Stimulated activated CD4-positive, alpha-beta T cell treated with anti-CD3 and anti-CD28 coated beads, Interleukin-12 subunit alpha, Interleukin-12 subunit beta, amount 100 ng/mL, for 48 hours (primary cell): ENCODE measurements around the gene HDAC11.
"Not testable (repeated sequence)": the region's sequence is repeated elsewhere in the genome, so short reads cannot be mapped to it uniquely, and the experiment has no call there.

ENCODE experiments used
- DNase-seq, 3 donors: peaks; one replicate each; pipeline ENCODE4 v3.0.0-alpha.2; 2020; ENCODE audit warnings: low read depth in 2 of 3, low spot score in 1 of 3

Gene HDAC11

DNA sequence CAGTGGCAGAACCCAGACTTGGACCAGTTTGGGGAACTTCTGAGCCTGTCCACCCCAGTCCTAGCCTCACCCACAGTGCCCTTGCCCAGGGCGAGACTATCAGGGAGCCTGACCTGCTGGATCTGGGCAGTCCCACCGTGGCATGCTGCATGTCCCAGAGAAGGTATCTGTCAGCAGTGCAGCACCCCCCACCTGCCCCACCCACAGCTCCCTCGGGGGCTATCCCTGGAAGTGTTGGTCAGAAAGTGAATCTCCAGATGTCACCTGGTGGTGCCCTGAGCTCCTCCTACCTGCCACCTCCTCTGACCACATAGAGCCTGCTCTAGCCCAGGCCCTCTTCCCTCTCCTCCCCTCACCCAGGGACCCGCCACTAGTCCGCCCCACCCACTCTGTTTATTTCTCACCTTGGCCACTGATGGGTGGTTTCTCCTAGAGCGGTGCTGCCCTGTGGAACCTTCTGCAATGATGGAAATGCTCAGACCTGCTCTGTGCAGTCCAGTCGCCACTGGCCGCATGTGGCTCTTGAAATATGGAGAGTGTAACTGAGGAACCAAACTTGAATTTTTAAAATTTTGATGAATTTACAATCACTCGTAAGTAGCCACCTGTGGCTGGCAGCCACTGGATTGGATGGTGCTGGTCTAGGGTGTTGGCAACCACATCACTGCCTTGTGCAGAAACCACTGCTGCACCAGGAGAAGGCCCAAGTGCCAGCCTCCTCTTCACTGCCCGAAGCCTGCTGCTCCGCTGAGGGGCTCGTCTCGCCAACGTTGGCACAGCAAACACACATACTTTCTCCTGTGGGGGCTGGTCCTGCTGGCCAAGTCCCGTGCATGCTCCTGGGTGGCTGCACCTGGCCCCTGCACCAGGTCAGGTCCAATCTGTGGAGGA lies 13.1 kb downstream of the HDAC11 start:
- DNase-seq: no peak

DNA sequence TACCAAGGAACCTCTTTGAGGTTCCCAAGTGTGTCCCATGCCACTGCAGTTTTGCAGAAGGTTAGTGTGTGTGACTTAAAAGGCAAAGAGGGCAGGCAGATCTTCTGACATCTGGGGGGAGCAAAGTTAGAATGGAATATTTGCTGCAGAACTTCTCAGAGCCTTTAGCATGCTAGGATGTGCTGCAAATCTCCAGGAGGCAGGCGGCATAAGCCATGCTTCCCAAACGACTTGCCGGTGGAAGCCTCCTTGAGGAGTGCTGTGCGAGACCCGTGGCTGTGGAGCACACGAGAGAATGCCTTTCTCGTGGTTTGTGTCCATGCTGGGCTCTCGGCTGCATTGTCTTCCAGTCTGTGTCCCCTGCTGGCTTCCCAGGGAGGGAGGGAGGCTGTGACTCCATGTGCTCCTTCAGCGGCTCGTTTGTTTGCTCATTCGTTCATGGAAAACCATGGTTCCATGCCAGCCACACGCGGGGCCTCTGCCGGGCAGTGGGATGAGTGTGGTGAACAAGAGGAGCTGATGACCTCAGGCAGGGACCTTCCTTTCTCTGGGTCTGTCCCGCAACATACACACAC lies 13.8 kb downstream of the HDAC11 start:
- no peak for DNase-seq

- no peak for DNase-seq
Observed at GRCh38 chr3:13494463-13495350, 14.6 kb downstream of the HDAC11 start.

DNA sequence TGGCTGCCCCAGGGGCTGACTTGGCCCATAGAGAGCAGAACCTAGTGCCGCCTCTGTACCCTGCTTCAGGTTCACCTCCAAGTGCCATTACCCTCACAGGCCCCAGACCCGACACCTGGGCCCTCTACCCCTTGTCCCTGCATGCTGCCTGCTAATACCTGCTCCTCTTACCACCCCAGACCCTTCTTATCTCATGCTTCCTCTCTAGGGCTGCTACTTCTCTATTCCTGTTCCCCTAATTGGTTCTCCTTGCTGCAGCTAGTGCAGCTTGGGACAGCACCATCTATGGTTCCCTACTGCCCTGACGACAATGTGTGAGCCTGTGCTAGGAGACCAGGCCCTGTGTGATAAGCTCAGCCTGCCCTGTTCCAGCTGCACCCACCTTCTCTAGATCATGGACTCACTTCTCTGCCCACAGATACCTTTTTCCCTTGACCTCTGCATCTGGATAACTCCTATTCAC lies 15.3 kb downstream of the HDAC11 start:
- no peak for DNase-seq

DNA sequence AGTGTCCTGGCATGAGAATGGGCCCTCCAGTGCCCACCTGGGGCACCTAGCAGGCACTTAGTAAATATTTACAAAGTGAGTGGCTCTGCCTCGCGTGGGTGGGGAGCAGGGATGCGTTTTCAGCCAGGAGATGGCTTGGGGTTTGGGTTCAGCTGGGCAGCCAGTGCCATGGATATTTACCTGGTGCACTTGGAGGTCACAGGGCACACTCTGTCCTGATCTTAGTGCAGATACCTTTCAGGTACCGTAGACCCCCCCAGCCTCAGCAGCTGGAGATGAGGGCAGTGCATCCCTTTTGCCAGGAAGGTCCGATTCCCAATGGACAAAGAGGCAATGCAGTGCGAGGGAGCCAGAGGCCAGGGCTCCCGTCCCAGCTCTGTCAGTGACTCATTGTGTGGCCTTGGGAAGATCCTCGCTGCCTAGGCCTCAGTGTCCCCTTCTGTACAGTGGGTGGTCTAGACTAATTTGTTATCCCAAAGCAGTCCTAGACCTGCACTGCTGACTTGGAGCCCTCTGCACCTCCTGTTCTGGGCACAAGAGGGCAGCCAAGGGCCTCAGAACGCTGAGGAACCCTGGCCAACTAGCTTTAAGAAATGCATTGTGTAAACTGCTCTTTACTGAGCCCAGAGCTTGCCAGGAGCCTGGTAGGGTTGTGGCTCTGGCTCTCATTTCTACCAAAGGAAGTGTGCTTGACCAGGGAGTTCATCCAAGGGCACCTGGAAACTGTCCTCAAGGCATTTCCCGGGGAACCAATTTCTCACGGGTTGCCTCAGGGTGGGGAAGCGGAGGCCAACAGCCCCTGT lies 16.0 kb downstream of the HDAC11 start:
- peak; percentile 31 to 70 (median 51) for DNase-seq

- DNase-seq: no peak
Observed at GRCh38 chr3:13496879-13497278, 16.8 kb downstream of the HDAC11 start.

DNA sequence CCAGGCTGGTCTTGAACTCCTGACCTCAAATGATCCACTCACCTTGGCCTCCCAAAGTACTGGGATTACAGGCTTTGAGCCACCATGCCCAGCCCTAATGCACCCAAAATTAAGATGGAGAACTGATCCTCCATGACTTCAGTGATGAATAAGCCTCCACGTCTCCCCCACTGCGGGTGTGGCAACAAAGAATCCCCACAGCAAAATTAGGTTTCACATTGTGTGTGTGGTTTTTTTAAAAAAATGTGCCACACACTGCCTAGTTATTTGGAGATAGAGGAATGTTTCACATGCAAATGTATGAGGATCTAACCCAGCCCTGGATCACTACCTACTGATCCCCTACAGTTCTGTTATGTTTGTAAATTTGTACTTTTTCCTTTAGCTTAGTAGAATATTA lies 17.3 kb downstream of the HDAC11 start:
- no peak for DNase-seq

DNA sequence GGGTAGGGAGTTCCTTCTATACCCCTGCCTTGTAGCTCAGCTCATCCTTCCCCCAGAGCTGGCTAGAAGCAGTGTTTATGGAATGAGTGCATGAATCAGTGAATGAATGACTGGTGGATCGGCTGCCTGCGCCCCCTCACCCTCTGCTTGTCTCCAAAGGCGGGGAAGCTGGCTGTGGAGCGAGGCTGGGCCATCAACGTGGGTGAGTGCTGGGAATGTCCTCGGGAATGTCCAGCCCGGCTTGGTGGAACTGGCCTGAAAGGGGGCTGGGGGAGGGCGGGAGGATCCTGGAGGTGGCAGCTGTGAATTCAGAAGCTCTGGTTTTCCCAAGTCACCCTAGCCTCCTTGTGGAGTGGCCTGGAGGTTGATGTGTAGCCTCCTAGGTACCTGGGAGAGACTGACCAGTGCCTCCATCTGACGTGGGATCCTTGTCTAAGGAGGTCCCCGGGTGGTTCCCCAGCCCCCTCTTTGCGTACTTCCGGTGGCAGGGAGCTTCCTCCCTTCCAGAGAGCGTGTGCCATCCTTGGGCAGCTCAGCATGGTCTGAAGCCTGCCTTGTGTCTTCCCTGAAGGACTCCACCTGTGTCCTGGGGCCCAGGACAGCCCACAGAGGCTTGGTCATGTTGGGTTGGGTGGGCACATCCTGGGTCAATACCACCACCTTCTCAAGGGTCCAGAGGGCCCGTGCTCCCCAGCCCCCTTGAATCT lies 18.4 kb downstream of the HDAC11 start:
- no peak for DNase-seq

DNA sequence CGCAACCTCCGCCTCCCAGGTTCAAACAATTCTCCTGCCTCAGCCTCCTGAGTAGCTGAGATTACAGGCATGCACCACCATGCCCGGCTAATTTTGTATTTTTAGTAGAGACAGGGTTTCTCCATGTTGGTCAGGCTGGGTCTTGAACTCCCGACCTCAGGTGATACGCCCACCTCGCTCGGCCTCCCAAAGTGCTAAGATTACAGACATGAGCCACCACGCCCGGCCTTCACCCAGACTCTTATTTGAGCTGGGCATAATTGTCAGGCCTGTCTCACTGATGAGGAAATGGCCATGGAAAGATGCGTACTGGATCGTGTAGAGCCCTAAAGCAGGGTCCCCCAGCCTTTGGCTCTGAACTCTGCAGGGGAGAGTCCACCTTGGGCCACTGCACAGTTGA lies 19.1 kb downstream of the HDAC11 start:
- DNase-seq: not testable (repeated sequence)

GRCh38 chr3:13500133-13500885 lies 20.2 kb downstream of the HDAC11 start:
- DNase-seq: no peak

DNA sequence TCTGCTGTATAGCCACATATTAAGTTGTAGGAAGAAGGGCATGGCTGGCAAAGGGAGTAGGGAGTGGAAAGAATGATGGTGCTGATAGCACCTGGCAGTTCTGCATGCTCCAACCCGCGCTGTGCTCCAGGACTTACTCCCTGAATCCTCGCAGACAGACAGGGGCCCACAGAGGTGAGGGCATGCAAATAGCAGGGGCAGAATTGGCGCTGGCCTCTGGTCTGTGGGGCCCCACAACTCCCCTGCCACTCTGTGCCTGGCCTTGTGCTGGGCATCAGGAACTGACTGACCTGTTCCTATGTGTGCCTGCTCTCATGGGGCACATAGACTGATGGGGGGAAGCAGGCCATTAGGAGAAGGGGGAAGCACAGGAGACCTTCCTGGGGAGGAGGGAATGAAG lies 20.9 kb downstream of the HDAC11 start:
- no peak for DNase-seq

DNA sequence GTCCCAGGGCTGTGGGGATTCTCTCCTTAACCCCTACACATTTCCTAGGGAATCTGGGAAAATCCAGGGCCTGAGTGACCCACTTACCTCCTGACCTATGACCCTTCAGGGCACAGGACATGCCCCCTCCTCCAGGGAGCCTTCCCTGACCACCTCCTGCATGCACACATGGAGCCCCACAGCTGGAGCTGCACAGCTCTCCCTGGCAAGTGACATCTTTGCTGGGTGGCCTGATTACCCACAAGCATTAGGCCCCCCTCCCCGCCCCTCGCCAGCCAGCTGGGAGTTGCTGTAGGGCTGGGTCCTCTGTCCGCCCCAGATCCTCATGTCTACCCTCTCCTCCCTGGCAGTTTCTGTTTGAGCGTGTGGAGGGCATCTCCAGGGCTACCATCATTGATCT lies 21.4 kb downstream of the HDAC11 start:
- no peak for DNase-seq

DNA sequence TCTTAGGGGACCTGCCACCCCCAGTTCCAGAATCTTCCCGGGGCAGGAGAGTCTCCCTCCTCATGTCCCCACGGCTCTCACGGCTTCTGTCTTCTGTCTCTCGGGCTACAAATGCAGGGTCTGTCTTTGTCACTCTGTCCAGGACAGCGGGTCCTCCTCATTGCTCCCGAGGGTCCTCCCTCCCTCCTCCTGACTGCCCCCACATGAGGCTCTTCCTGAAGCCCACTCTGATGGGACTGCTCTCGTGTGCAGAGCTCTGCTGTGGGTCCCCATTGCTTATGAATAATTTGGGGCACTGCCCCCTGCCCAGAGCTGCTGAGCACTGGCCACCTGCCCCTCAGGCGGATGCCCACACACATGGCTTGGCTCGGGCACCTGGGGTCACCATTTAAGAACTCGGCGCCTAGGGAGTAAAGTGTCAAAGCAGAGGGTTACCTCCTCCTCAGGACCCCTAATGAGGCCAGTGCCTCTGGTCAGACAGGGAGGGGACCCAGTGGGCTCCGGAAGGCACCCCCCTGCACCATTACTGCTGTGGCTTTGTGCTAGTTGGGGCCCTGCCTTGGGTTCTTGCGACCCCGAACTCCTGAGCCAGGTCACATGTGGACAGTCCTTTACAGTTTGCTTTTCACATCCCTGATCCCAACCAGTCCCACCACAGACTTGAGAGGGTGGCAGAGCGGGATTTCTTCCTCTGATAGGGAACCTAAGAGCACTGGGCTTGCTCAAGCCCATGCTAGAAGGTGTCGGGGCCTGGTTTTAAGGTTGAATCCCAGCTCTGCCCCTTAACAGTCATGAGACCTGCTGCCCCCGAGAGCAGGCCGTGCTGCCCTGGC lies 22.1 kb downstream of the HDAC11 start:
- DNase-seq: no peak

DNA sequence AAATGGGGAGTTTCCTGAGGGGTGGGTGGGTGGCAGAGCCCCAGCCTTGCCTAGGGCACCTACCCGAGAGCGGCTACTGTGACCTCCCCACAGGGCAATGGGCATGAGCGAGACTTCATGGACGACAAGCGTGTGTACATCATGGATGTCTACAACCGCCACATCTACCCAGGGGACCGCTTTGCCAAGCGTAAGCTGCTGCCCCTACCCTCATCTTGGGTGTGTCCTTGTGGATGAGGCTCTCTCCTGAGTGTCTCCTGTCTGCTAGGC lies 22.6 kb downstream of the HDAC11 start:
- no peak for DNase-seq

- DNase-seq: no peak
Observed at GRCh38 chr3:13504161-13504831, 24.2 kb downstream of the HDAC11 start.

DNA sequence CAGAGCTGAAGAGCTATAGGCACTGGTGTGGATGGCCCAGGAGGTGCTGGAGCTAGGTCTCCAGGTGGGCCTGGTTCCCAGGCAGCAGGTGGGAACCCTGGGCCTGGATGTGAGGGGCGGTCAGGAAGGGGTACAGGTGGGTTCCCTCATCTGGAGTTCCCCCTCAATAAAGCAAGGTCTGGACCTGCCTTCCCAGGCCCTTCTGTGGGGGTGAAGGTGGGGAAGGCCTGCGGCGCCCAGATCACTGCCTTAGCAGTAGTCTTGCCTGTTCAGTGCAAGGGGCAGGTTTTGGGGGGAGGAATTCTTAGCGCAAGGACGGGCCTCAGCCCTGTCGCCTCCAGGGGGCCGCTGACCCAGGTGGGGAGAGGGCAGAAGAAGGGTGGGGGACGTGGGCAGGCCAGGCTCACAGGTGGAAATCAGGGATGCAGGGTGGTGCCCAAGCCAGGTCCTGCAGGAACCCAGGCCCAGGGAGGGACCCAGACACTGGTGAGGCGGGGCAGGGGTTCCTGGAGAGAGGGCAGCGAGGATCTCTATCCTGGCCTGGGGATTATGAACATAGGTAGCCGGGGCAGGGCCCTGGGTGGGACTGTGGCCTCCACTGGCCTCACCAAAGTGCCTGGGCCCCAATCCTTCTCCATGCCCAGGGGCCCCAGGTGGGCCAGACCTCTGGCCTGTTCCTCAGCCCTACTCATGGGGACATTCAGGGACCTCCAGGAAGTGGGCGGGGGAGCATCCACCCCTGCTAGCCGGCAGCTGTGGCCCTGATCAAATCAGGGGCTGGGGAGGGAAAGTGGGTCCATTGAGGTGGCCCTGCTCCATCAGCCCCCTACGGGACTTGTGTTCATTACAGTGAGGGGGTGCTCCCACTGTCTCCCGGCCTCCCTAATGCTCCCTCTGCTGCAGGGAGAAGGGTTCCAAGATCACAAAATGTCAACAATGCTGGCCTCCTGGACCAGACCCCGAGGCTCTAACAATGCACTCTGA lies 25.3 kb downstream of the HDAC11 start:
- no peak for DNase-seq

GRCh38 chr3:13506239-13506638 lies 26.1 kb downstream of the HDAC11 start:
- DNase-seq: no peak
